GM21825 (cell line): ENCODE data around the gene SCARB1.

ENCODE experiments used
- ATAC-seq: cut with Tn5 transposase; IDR thresholded peaks from one replicate; pipeline ENCODE4 v1.9.1; 2021; ENCODE audit warnings: mild to moderate bottlenecking, moderate library complexity; ENCODE audit not compliant: unreplicated experiment

The SCARB1 gene

GRCh38 chr12:124824195-124824594 lies 39.5 kb downstream of the SCARB1 start:
- ATAC-seq, result no peak

GRCh38 chr12:124823272-124823970 lies 40.2 kb downstream of the SCARB1 start:
- ATAC-seq, result no peak

- no peak for ATAC-seq
These were observed 41.4 kb downstream of the SCARB1 start for GRCh38 chr12:124822218-124822617.

- ATAC-seq, result no peak
These were observed 42.1 kb downstream of the SCARB1 start for GRCh38 chr12:124821252-124822200.

GRCh38 chr12:124820199-124820598 lies 43.5 kb downstream of the SCARB1 start:
- no peak for ATAC-seq

- no peak for ATAC-seq
These were observed 44.1 kb downstream of the SCARB1 start for GRCh38 chr12:124819525-124819924.

- no peak for ATAC-seq
These were observed 44.6 kb downstream of the SCARB1 start for GRCh38 chr12:124819080-124819479.

GRCh38 chr12:124817076-124818000 lies 46.3 kb downstream of the SCARB1 start:
- ATAC-seq, result no peak

- no peak for ATAC-seq
These were observed 47.3 kb downstream of the SCARB1 start for GRCh38 chr12:124816295-124816854.

- ATAC-seq, result no peak
These were observed 48.7 kb downstream of the SCARB1 start for GRCh38 chr12:124814741-124815613.

GRCh38 chr12:124813782-124814181 lies 49.9 kb downstream of the SCARB1 start:
- no peak for ATAC-seq

- ATAC-seq, result no peak
These were observed 50.7 kb downstream of the SCARB1 start for GRCh38 chr12:124812979-124813378.

GRCh38 chr12:124812356-124812755 lies 51.3 kb downstream of the SCARB1 start:
- no peak for ATAC-seq

GRCh38 chr12:124811633-124812032 lies 52.0 kb downstream of the SCARB1 start:
- ATAC-seq, result no peak

- no peak for ATAC-seq
These were observed 53.8 kb downstream of the SCARB1 start for GRCh38 chr12:124809878-124810277.

GRCh38 chr12:124809391-124809790 lies 54.3 kb downstream of the SCARB1 start:
- ATAC-seq, result no peak

GRCh38 chr12:124808272-124808671 lies 55.4 kb downstream of the SCARB1 start:
- no peak for ATAC-seq

- no peak for ATAC-seq
These were observed 57.6 kb downstream of the SCARB1 start for GRCh38 chr12:124805876-124806668.

- ATAC-seq, result no peak
These were observed 58.6 kb downstream of the SCARB1 start for GRCh38 chr12:124805050-124805449.
